DOHH2 (cell line): Measurements from ENCODE around the gene ZNF785.

ENCODE experiments used
- EZH2phosphoT487 ChIP-seq: fragments of 200-600 bp; sonication (generic); IDR thresholded peaks from 2 replicates; pipeline ENCODE4 v1.6.1; 2017; ENCODE audit warnings: borderline replicate concordance, mild to moderate bottlenecking, antibody characterized with exemption, low read length, moderate library complexity, mixed read lengths
- TF ChIP-seq, protein P1 (sequence below): fragments of 200-600 bp; sonication (generic); IDR thresholded peaks from one replicate; pipeline ENCODE4 v1.5.1; 2014; ENCODE audit warnings: antibody characterized with exemption, mild to moderate bottlenecking, low read depth, low read length; ENCODE audit not compliant: poor library complexity, severe bottlenecking

DNA sequence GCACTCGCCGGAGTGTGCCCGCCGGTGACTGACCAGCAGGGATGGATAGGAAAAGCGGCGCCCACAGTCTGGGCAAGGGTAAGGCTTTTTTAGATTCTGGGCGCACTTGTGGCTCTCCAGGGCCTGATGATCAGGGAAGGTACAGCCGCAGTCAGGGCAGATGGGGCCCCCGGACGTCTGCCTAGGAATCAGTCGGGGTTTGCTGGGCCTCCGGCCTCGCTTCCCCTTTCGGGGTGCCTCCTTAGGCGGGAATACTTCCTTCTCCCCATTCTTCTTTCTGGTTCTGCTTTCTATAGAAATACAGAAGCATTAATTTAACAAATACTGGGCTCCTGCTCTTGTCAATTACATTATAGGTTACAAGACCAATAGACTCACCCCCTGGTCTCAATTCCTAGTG, 19.7 kb upstream of the ZNF785 start:
- TF ChIP-seq, protein P1, sequence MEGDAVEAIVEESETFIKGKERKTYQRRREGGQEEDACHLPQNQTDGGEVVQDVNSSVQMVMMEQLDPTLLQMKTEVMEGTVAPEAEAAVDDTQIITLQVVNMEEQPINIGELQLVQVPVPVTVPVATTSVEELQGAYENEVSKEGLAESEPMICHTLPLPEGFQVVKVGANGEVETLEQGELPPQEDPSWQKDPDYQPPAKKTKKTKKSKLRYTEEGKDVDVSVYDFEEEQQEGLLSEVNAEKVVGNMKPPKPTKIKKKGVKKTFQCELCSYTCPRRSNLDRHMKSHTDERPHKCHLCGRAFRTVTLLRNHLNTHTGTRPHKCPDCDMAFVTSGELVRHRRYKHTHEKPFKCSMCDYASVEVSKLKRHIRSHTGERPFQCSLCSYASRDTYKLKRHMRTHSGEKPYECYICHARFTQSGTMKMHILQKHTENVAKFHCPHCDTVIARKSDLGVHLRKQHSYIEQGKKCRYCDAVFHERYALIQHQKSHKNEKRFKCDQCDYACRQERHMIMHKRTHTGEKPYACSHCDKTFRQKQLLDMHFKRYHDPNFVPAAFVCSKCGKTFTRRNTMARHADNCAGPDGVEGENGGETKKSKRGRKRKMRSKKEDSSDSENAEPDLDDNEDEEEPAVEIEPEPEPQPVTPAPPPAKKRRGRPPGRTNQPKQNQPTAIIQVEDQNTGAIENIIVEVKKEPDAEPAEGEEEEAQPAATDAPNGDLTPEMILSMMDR, result no peak
- no peak for TF ChIP-seq EZH2phosphoT487
